ENCODE measurements around the gene CDK16. TPM values are rescaled to one million over a fixed set of nuclear protein-coding genes. Genes with fewer than 3 reads are reported as not detected.
A peak's percentile ranks its signal among the peaks of the same experiment; 100 is the strongest.

Gene CDK16
- total and polyA plus RNA-seq, 9 of the 15 experiments (the other 6 are each of a cell fraction or from before 2014, with no cell fraction given): 3.9 to 104 (median 57.5) TPM

DNA sequence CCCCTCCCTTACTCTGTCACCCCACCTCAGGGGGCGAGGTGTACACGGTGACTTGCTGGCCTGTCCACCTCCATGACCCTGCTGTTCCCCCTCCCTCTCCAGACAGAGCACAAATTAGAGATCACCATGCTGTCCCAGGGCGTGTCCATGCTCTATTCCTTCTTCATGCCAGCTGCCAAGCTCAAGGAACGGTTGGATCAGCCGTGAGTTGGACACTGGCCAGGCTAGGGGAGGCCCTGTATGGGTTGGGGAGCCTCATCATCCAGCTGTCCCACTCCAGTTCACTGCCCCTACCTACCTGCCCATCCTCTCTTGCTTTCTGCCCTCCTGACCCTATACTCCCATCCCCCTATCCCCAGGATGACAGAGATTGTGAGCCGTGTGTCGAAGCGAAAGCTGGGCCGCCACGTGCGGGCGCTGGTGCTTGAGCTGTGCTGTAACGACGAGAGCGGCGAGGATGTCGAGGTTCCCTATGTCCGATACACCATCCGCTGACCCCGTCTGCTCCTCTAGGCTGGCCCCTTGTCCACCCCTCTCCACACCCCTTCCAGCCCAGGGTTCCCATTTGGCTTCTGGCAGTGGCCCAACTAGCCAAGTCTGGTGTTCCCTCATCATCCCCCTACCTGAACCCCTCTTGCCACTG is 3.9 kb upstream of the CDK16 start:
- in situ Hi-C loops (cut with MboI) (no loop called here), intact Hi-C loops (cut with micrococcal nuclease) (no loop called here)
- Histone ChIP-seq H3K4me1 (replicated peaks in 1 of 2; ENCODE audit: control insufficient read depth in 2 of 2, insufficient read depth in 2 of 2, low read length in 2 of 2) (peaks cover 5 to 19% of the 10 kb centered on the region in 2 experiments; a peak in 4 of 5 replicates), H3K9ac (ENCODE audit: insufficient read depth in 1 of 2, low read depth in 2 of 2, low read length in 2 of 2) (no peak overlapping the region), H2AFZ (ENCODE audit: low read depth, low read length) (no peak overlapping the region), H4K20me1 (replicated peaks; ENCODE audit: control insufficient read depth, insufficient read depth, low read length) (peaks cover 12% of the 10 kb centered on the region), H3K36me3 (ENCODE audit: control insufficient read depth, insufficient read depth, low read length) (peaks cover 64% of the 10 kb centered on the region; the same call in 2 of the 3 replicates), H3K79me2 (ENCODE audit: control insufficient read depth, insufficient read depth, low read length) (peaks cover 14% of the 10 kb centered on the region), H3K4me2 (ENCODE audit: insufficient read depth, low read length) (no peak overlapping the region), H3K9me1 (ENCODE audit: control insufficient read depth, insufficient read depth, low read length) (peaks cover 3% of the 10 kb centered on the region), H3K27me3 (ENCODE audit: control insufficient read depth in 2 of 2, insufficient read depth in 2 of 2, low read length in 2 of 2) (no peaks in the 10 kb centered on the region), H3K4me3 (no peak overlapping the region), H3K27ac (ENCODE audit: extremely low read depth, low read depth, low read length) (no peak overlapping the region), H3K9me3 (replicated peaks; ENCODE audit: control insufficient read depth, insufficient read depth, low read depth, low read length) (no peaks in the 10 kb centered on the region)
- CTCF ChIA-PET (ENCODE audit: low intra/inter-chr PET ratio): no interaction called here
- no peak for FAIRE-seq
- TSS peak; percentile 46 for BruUV-seq (replicated peaks)
- TF ChIP-seq ESRRA (IDR thresholded peaks at IDR 0.05; ENCODE audit: borderline replicate concordance, low read depth) (no peak), MTA1 (IDR thresholded peaks at IDR 0.05; ENCODE audit: borderline replicate concordance) (no peak), POLR2G (IDR thresholded peaks at IDR 0.05; ENCODE audit: low read depth, low read length) (peak; percentile 33; the same call in 1 of the 2 replicates), EP300 (IDR thresholded peaks at IDR 0.05; ENCODE audit: low read length) (no peak), RBFOX2 (IDR thresholded peaks at IDR 0.05; ENCODE audit: low read depth, low read length) (0 out of 2 replicates have a peak, but pooled peaks have one; percentile 22)
- ATAC-seq: no peak
- POLR2A ChIA-PET: no interaction called here
- no peak for DNase-seq (ENCODE audit: extremely low read depth in 1 of 4, low spot score in 3 of 4)
- 87% methylated on average over 11 of the region's 20 CpGs for WGBS (ENCODE audit: insufficient coverage, low coverage, missing lambda C conversion rate)
